HG02678 (cell line): ENCODE measurements around the gene PNKD.

ENCODE experiments used
- ATAC-seq: cut with Tn5 transposase; IDR thresholded peaks from one replicate; pipeline ENCODE4 v1.9.1; 2021; ENCODE audit warnings: mild to moderate bottlenecking, moderate library complexity; ENCODE audit not compliant: unreplicated experiment

Gene PNKD

GRCh38 chr2:218269900-218270720 is at the start of gene PNKD, which contains the start of gene AAMP:
TSS of gene PNKD (plus strand) at chr2:218270519. CDS start at chr2:218270536, 17 bp downstream.
TSS of gene AAMP (minus strand) at chr2:218270137. CDS start at chr2:218270086, 51 bp downstream.
- ATAC-seq = peak; percentile 92

- no peak for ATAC-seq
Measured at GRCh38 chr2:218221000-218221399, 49.3 kb upstream of the PNKD start.

- ATAC-seq = no peak
Measured at GRCh38 chr2:218223046-218223445, 47.3 kb upstream of the PNKD start.

DNA sequence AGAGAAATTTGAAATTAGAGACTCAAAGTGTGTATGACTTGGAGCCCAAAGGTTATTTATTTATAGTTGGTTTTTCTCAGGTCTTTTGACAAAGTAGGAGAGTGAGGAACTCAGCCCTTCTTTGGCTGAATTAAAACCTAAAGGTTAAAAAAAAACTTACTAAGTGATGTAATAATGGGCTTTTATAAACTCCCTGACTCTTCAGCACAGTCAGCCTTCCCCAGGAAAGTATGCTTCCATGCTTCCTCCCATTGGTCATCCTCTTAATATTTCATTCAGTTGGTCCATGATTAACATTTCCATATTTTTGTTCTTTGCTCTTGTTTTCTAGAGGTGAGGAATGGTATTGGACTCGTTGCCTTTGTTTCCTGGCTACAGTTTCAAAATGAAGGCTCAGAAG is 46.1 kb upstream of the PNKD start:
- ATAC-seq = no peak

GRCh38 chr2:218226903-218227302 is 43.4 kb upstream of the PNKD start:
- ATAC-seq = no peak

DNA sequence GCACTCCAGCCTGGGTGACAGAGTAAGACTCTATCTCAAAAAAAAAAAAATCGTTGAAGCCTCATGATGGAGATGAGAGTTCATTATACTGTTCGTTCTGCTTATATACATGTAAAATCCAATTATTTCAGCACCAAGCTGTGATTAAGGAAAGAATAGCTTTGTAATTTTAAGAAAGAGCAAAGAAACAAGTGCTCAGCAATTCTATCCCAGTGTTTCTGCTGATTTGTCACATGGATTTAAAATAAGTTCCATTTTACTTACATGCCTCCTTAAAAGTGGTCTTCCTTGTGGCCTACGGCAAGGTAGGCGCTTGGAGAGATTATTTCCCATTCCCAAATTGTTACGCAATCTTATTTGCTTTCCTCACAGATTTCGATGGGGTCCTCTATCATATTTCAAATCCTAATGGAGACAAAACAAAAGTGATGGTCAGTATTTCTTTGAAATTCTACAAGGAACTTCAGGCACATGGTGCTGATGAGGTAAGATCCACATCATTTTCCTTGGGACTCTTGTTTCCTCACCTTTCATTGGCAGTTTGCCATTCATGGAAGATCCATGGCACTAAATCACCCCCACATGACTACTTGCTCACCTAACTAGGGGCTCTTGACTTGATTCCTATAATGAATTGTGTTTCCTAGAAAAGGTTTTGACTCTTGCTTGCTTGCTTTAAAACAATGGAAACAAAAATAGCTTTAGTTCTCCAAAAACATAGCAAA is 41.8 kb upstream of the PNKD start:
- ATAC-seq = no peak

DNA sequence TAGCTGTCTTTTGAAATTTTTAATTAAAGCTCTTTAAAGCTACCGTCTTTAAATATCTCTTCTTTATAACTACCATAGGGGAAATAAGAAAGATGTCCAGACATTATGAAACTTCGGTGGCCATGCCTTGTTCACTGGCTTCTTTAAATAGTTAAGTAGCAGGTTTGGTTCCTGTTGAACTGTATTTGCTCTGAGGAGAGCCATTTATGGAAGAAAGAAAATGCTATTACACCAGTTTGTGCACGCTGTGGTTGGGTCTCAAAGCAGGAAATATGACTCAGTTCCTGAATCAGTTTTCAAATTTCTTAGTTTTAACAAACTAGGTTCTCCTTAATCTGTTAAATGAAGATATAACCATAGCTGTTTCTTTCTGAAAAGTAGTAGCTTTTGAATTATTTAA is 41.1 kb upstream of the PNKD start:
- peak; percentile 86 for ATAC-seq

- ATAC-seq = no peak
Measured at GRCh38 chr2:218229851-218230250, 40.5 kb upstream of the PNKD start.

DNA sequence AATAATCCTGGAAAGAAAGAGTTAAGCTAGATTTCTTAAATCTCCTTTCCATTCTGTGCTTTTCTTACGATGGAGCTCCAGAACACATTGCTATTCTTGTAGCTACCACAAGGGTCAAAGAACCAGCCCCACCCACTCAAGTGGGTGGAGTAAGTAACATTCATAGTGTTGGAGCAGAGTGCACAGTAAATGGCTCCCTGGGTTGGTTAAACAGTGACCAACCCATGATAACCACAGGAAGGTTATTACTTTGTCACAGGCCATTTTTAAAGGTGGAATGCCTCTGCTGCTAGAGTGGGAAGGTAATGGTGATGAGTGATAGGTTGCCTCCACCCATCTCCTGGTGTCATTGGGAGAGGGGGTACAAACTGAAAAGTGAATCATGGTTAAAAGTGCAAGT is 39.4 kb upstream of the PNKD start:
- ATAC-seq = peak; percentile 54

DNA sequence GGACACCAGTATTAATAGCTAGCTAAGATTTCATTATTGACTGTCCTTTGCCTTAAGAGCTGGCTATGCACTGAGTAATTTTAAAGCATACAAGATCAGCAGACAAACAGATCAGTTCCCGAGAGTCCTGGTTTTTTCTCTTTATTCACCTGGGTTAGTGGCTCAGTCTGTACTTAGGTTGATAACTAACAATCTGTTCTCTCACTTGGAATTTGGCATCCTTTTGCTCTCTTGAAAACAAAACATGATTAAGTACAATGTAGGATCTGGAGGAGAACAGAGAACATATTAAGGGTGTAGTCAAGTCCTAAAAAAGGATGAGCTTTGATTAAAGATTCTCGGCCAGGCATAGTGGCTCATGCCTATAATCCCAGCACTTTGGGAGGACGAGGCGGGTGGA is 36.8 kb upstream of the PNKD start:
- ATAC-seq = no peak

DNA sequence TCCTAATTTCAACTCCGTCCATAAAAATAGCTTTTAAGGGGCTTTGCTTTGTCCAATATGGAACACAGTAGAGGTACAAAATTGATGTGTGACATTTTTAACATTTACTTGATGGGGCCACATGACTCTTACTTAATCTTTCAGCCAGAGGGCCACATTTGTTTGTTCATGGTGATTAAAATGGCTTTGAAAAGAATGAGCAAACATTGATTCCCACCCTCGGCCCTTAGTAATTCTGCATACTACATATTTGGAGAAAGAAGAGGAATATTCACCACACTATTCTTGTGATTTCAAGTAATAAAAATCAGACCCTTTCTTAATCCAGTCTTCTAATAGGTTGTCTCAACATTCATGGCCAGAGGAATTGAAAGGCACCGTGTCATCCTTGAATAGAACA is 35.8 kb upstream of the PNKD start:
- ATAC-seq = no peak

- no peak for ATAC-seq
Measured at GRCh38 chr2:218235017-218235416, 35.3 kb upstream of the PNKD start.

DNA sequence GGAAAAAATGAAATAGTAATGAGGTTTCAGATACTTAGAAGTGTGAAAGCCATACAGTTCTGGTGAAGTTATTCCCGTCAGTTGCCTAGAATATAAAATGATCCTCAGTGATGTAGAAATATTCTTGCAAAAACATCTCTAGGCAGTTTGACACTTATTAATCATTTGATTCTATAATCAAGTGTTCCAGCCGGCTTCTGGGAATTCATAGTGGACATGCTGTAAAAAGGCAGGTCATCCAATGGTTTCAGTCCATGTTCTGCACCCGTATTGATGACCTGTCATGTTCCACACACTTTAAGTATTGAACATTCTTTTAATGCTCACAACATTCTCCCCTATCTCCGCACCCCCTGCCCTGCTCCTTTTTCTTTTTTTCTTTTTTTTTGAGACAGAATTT is 33.5 kb upstream of the PNKD start:
- no peak for ATAC-seq

DNA sequence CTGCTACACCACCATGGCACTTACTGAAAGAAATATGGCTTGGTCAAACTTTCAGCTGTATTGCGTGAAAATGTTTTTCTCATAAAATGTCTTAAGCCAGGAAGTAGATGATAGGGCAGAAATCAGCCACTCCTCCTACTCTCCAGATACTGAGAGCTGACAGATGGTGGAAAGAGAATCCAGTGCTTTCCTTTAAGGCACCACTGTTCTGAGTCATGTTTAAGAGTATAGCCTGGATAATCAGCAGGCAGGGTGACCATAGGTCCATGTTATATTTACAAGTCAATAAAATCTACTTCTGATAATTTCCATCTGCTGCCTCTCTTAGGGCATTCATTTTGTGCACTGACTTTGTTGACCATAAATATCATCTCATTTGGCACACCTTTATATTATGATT is 31.4 kb upstream of the PNKD start:
- no peak for ATAC-seq

DNA sequence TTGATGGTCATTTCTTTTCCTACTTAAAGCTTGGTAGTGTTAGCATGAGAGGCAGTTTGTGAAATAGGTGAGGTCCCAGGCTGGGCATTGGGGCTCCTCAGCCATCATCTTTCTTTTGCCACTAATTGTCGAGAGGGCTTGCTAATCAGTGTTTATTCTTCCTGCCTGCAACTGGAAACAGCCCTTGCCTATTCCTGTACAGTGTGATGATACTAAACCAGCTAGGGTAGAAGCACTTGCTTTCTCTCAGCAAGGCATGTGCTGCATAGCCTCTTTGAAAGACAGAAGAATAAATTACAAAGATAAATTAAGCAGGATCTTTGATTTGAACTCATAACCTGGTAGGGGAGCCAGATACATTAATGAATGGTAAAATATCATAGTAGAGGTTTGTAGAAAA is 26.1 kb upstream of the PNKD start:
- no peak for ATAC-seq

DNA sequence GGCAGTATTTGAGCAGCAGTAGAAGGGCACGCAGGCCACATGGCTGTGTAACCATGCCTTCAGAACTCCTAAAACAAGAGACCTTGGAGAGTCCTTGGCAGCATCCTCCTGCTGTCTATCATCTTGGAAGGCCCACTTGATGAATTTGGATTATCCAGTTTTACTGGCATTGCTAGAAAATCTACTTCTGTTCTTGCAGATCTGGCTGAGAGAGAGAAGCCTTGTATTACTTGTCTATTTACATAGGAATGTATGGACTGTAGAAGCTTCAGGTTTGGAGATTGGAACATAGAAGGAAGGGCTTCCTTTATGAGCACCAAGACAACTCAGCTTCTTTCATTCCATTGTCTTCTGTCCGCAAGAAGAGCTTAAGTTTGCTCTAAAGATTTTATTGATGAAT is 25.7 kb upstream of the PNKD start:
- no peak for ATAC-seq

- no peak for ATAC-seq
Measured at GRCh38 chr2:218245214-218245613, 25.1 kb upstream of the PNKD start.

DNA sequence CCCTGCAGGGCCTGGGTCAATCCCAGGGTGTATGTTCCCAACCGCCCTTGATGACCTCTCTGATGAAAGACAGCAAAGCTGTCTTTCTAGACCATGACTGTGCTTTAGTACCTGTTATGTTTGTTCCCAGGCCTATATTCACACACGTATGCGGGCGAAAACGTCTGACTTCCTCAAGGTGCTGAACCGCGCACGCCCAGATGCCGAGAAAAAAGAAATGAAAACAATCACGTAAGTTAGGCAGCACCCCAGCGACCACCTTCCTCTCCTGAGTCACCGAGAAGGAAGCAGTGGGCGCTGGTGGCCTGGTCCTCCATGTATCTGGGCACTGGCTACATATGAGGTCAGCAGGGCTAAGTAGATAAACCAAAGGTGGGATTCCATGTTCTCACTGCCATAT is 20.6 kb upstream of the PNKD start:
- no peak for ATAC-seq

GRCh38 chr2:218252509-218253231 is 17.6 kb upstream of the PNKD start:
- ATAC-seq = no peak

DNA sequence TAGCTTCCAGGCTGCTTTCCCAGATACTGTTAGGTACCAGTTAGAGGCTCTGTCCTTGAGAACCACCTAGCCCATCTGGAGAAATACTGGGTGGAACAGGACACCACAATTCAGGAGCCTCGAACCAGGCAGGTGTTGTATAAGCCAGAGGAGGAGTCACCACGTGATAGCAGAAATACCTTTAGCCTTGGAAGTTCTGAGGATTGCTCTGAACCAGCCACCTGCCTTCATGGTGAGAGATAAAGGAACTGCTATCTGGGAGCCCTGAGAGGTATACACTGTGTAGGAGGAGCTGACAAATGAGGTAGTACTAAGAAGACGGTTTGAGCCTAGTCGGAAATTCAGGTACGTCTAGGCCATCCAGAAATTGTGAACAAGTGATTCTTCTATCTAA is 17.1 kb upstream of the PNKD start:
- ATAC-seq = no peak

- ATAC-seq = no peak
Measured at GRCh38 chr2:218255446-218255845, 14.9 kb upstream of the PNKD start.
